Hippocampal formation (tissue), 2 donors: ENCODE results near the gene CEP89.
"Not testable (repeated sequence)": the region's sequence is repeated elsewhere in the genome, so short reads cannot be mapped to it uniquely, and the experiment has no call there.

Experiments used
- DNase-seq, 2 donors: peaks; one replicate each; lab custom pipeline; 2025; lab: John Stamatoyannopoulos, UW

Gene CEP89

DNA sequence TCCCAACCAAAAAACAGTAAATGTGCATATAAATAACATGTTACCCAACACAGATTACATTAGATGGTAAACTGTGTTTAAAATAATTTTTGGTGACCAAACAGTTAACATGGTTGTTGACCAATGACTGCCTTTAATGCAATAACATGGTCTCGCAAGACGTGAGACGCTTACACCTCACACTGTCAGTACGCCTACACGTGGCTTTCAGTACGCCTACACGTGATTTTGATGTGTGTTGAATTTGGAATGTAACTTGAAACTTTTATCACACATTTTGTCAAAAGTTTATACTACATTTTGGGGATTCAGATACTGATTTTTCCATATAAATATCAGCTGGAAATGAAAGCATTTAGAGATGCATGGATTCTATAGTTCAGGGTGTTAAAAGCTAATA, 134.2 kb downstream of the CEP89 start:
- DNase-seq: no peak

DNA sequence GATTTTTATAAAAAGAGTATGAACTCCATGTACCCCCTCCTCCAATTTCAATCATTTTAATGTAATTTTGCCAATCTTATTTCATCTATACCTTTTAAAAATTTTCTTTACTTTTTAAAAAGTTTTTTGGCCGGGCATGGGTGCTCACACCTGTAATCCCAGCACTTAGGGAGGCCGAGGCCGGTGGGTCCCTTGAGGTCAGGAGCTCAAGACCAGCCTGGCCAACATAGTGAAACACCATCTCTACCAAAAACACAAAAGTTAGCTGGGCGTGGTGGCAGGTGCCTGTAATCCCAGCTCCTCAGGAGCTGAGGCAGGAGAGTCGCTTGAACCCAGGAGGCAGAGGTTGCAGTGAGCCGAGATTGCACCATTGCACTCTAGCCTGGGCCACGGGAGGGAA, 138.4 kb downstream of the CEP89 start:
- not testable (repeated sequence) for DNase-seq

DNA sequence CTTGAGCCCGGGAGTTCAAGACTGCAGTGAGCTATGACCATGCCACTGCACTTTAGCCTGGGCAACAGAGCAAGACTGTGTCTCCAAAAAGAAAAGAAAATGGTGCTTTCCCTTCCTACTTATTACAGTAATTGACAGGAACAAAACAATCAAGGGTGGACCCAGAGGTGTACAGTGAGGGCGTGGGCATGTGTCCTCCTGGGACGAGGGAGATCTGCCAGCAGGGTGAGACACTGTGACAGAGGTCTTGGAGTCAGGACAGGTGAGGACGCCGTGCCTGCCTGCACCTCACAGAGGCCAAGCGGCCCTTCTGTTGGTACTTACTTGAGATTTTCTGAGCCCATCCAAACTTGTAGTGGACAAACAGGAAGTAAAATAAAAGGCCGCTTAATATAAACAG, 138.9 kb downstream of the CEP89 start:
- not testable (repeated sequence) for DNase-seq

DNA sequence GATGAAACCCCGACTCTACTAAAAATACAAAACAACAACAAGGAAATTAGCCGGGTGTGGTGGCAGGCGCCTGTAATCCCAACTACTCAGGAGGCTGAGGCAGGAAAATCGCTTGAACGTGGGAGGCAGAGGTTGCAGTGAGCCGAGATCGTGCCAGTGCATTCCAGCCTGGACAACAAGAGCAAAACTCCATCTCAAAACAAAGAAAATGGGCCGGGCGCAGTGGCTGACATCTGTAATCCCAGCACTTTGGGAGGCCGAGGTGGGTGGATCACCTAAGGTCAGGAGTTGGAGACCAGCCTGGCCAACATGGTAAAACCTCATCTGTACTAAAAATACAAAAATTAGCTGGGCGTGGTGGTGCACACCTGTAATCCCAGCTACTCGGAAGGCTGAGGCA, 139.7 kb downstream of the CEP89 start:
- DNase-seq: not testable (repeated sequence)

DNA sequence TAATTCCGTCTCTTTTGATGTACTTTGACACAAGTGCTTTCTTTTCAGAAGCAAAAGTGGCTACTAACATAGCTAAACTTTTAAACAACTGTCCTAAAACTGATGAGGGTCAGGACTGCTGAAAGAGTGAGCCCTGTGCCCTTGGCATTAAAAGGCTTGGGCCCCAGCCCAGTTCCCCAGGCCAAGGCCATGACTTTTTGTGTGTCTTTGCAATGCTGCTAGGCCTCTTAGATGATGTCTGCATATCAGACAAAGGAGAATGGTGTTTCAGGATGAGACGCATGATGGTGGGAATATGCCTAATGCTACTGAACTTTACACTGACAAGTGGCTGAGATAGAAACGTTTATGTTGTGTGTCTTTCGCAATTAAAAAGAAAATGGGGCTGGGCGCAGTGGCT, 140.1 kb downstream of the CEP89 start:
- DNase-seq: no peak

DNA sequence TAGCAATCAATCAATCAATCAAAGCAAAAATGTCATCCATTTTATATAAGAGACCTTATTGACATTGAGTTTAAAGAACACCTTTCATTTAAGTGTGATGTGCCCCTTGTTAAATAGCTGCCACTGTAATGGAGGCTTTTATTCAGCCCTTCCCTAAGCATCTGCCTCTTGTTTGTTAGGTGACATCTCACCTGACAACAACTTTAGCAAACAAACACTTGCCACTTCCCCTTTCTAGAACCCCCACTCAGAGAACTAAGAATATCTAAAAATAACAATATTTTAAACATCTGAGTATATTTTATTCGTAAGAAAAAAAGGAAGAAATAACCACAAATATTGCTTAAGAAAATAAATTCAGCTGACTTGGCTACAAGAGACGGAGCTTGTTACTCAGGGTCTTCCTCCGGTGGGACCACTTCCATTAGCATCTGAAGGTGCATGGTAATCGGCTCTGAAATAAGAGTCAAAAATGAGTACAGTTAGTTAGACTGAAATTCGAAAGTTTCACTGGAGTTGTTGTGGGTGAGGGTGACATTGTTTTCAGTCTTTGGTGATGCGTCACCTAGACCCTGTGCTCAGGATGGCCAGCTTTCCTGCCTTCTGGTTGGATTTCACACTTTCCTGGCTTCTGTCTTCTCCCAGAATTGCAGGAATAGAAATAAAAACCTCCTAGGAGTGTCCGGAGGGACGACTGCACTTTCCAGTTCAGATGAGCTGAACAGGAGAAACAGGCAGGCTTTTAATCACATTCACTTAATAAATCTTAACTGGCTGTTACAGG, 141.3 kb downstream of the CEP89 start:
- DNase-seq: no peak

DNA sequence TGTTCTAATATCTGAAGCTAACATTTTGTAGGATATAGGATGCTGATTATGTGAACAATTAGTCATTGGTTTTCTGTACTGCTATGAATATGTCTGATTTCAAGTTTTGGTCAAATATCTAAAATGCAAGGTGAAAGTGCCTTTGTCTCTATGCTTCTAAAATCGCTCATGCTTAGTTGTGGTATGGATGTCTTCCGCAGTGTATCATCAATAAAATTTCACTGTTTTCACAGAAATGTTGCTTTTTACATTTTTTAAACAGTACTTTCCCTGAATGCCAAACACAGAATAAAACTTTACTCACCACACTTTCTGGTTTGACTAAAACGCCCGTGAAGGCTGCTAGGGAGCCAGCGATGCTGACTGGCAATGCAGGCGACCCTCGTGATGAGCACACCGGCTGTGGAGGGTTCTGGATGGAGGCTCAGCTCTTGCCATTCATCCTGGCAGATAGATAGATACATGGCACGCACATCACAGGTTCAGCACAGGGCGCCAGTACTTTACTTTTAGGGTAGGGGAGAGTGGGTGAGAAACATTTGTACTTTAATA, 142.3 kb downstream of the CEP89 start:
- DNase-seq: no peak

DNA sequence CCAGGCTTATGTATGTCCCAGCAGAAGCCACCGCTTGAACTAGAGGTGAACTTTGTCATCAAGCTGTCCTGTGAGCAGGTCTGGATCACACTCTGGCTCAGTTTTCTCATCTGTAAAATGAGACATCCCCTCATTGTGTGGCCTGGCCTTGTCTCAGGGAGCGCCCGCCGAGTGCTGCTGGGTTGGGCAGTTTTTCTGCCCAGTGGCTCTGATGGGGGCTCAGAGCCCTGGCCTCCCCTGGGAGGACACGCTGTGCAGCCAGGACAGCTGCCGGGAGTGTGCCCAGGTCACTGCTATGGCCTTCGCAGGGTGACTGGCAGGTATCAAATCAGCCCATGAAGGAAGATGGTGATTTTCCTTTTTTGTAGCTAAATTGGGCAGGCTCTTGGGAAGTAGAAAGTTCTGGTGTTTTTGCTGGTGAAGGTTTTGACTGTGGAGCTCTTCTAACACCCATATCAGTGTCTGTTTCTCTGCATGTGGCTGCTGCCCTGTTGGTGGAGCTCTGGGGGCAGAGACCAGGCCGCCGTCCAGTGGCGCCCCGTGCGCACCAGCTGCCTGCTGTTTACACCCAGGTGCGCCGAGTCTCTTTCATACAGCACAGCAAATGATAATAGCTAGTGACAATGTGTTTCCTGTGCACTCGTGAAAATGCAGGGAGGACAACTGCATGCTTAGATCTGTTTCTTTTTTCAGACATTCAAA, 143.0 kb downstream of the CEP89 start:
- no peak for DNase-seq

DNA sequence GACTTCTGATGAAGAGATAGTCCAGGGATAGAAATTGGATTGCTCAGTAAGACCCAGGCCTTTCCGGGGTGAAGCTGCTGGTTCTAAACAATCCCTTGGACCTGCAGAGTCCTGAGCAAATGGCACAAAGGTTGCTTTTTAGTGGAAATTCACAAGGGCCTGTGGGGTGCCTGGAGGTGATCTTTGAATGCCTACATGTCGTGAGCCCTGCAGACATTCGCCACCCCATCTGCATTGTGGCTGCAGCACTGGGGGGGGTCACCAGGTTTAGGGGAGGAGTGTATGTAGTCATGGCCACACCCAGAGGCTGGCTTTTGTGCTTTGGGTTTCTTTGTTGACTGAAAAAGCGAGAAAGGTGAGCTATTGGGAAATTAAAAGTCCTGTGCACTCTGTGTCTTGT, 143.6 kb downstream of the CEP89 start:
- no peak for DNase-seq
